Neutrophil (primary cell): Measurements from ENCODE around the gene TIMP2.

Experiments used
- H3K27ac ChIP-seq: fragments of 200-600 bp; sonication (generic); 2 replicates; pipeline ENCODE4 v1.5.1; 2016; ENCODE audit warnings: mild to moderate bottlenecking, moderate library complexity
- H3K27me3 ChIP-seq: fragments of 200-600 bp; sonication (generic); 2 replicates; pipeline ENCODE4 v1.6.0; 2016; ENCODE audit warnings: mild to moderate bottlenecking
- H3K36me3 ChIP-seq: fragments of 200-600 bp; sonication (generic); 2 replicates; pipeline ENCODE4 v1.5.1; 2017
- H3K4me1 ChIP-seq, 2 experiments: fragments of 200-600 bp in 1 of 2; sonication (generic) in 1 of 2; 1 replicate in 1 of 2; 2 replicates in 1 of 2; pipeline versions ENCODE4 v1.5.1 to v1.6.1; 2013 to 2016; ENCODE audit warnings: low read depth in 1 of 2, low read length in 1 of 2, mild to moderate bottlenecking in 1 of 2, moderate library complexity in 1 of 2; ENCODE audit not compliant: control insufficient read depth in 1 of 2, insufficient read depth in 1 of 2
- H3K4me3 ChIP-seq, 2 experiments: fragments of 200-600 bp in 1 of 2; sonication (generic) in 1 of 2; 1 replicate in 1 of 2; 2 replicates in 1 of 2; pipeline ENCODE4 v1.5.1; 2013 to 2016; ENCODE audit warnings: low read depth in 1 of 2, low read length in 1 of 2, mild to moderate bottlenecking in 1 of 2, moderate library complexity in 1 of 2
- H3K9me3 ChIP-seq: fragments of 200-600 bp; sonication (generic); 2 replicates; pipeline ENCODE4 v1.5.1; 2016
- CTCF ChIP-seq: fragments of 200-600 bp; sonication (generic); IDR thresholded peaks from 2 replicates; pipeline ENCODE4 v1.5.1; 2016; ENCODE audit warnings: antibody characterized with exemption

TIMP2 gene

GRCh38 chr17:78959803-78960202 lies 34.6 kb upstream of the TIMP2 start:
- no peak for TF ChIP-seq CTCF
- peaks cover 0 to 3% of the 10 kb centered on the region in 2 experiments for H3K4me1 ChIP-seq
- H3K4me3 ChIP-seq: no peak overlapping the region
- H3K27ac ChIP-seq: no peak overlapping the region
- H3K9me3 ChIP-seq: no peaks in the 10 kb centered on the region
- no peaks in the 10 kb centered on the region for H3K27me3 ChIP-seq
- no peaks in the 10 kb centered on the region for H3K36me3 ChIP-seq

DNA sequence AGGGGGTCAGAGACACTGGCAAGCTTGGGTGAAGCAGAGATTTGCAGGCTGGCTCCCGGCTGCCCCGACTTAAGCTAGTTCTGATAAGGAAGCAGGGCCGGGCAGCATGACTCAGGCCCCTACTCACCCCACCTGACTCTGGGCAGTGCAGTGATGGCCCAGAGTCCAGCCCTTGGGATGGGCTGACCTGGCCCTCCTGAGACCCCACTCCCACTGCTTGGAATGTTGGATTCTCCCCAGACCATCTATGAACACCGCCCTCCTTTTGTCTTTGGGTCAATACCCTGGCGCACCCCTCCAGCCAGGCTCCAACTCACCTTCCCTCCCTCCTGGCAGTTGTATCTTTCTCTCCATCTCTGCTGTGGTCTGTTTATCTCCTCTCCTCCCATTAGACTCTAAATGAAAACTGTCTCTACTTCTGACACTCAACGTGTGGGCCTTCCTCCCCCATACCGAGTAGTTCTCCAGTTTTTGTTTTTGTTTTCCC lies 33.5 kb upstream of the TIMP2 start:
- Histone ChIP-seq H3K36me3 (no peaks in the 10 kb centered on the region), H3K27me3 (no peaks in the 10 kb centered on the region), H3K9me3 (no peaks in the 10 kb centered on the region), H3K27ac (no peak overlapping the region), H3K4me3 (no peak overlapping the region), H3K4me1 (peaks cover 0 to 3% of the 10 kb centered on the region in 2 experiments)
- TF ChIP-seq CTCF: no peak

GRCh38 chr17:78957128-78957527 lies 31.9 kb upstream of the TIMP2 start:
- no peak for TF ChIP-seq CTCF
- Histone ChIP-seq H3K4me3 (no peak overlapping the region), H3K27ac (no peak overlapping the region), H3K36me3 (no peaks in the 10 kb centered on the region), H3K27me3 (no peaks in the 10 kb centered on the region), H3K9me3 (no peaks in the 10 kb centered on the region), H3K4me1 (peaks cover 0 to 3% of the 10 kb centered on the region in 2 experiments)

DNA sequence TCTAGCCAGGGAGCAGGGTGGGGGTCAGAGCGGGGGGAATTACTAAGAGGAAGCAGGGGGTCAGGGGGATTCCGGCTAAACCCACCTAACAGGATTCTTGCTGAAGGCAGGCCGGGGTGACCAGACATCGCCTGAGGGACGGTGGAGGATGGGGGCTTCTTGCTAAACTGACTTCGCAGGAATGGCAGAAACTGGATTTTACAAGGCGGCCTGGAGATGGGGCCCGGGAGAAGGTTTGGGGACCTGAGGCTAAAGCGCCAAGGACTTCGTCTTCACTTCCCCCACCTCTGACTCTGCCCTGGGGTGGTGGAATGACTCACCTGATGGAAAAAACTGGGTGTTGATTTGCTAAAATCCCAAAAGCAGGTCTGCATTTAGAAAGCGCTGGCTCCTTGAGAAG lies 31.1 kb upstream of the TIMP2 start:
- Histone ChIP-seq H3K4me3 (no peak overlapping the region), H3K36me3 (no peaks in the 10 kb centered on the region), H3K4me1 (peaks cover 0 to 3% of the 10 kb centered on the region in 2 experiments), H3K27me3 (no peaks in the 10 kb centered on the region), H3K27ac (no peak overlapping the region), H3K9me3 (no peaks in the 10 kb centered on the region)
- no peak for TF ChIP-seq CTCF

GRCh38 chr17:78954684-78955083 lies 29.5 kb upstream of the TIMP2 start:
- H3K4me3 ChIP-seq: no peak overlapping the region
- H3K4me1 ChIP-seq: no peaks in the 10 kb centered on the region
- TF ChIP-seq CTCF: no peak
- H3K27me3 ChIP-seq: no peaks in the 10 kb centered on the region
- no peaks in the 10 kb centered on the region for H3K36me3 ChIP-seq
- no peaks in the 10 kb centered on the region for H3K9me3 ChIP-seq
- H3K27ac ChIP-seq: no peak overlapping the region
